ENCODE data around the gene RAB27A. TPM values are rescaled to one million over a fixed set of nuclear protein-coding genes. Genes with fewer than 3 reads are reported as not detected.

RAB27A gene
- total and polyA plus RNA-seq, 2 experiments from 2014 or later: 3.2 to 5.8 TPM

- Histone ChIP-seq H3K4me1 (ENCODE audit: insufficient read depth) (no peaks in the 10 kb centered on the region), H3K27me3 (ENCODE audit: insufficient read depth) (no peaks in the 10 kb centered on the region), H2AFZ (no peak overlapping the region), H3K79me2 (replicated peaks; ENCODE audit: insufficient read depth) (no peaks in the 10 kb centered on the region), H3K36me3 (ENCODE audit: insufficient read depth) (no peaks in the 10 kb centered on the region), H3K4me3 (no peak overlapping the region), H3F3A (replicated peaks; ENCODE audit: low read depth) (no peaks in the 10 kb centered on the region), H3K27ac (ENCODE audit: low read depth) (no peak overlapping the region), H3K9me2 (ENCODE audit: insufficient read depth) (no peaks in the 10 kb centered on the region), H3K4me2 (no peak overlapping the region), H4K20me1 (replicated peaks; ENCODE audit: insufficient read depth) (no peaks in the 10 kb centered on the region)
- H3K4me1 Mint-ChIP-seq: no peaks in the 10 kb centered on the region
- no peaks in the 10 kb centered on the region for H3K27me3 Mint-ChIP-seq (ENCODE audit: insufficient read depth, low read depth, poor library complexity)
- no peak overlapping the region for H3K4me3 Mint-ChIP-seq
- no peaks in the 10 kb centered on the region for H3K9me3 Mint-ChIP-seq
- no peak overlapping the region for H3K27ac Mint-ChIP-seq
- TF ChIP-seq ETS1 (IDR thresholded peaks at IDR 0.05): no peak
- TF ChIP-seq ZNF114 (CRISPR knock-in tag; IDR thresholded peaks at IDR 0.05): no peak
- no peak for TF ChIP-seq CTCF (conservative IDR thresholded peaks at IDR 0.05; ENCODE audit: low read depth in 2 of 2)
- no peak for TF ChIP-seq STAT1 (IDR thresholded peaks at IDR 0.05; ENCODE audit: unreplicated experiment)
- no peak for TF ChIP-seq EZH2phosphoT487 (IDR thresholded peaks at IDR 0.05; ENCODE audit: unreplicated experiment)
- no peak for DNase-seq (ENCODE audit: low spot score)
- H3K36me3 Mint-ChIP-seq (ENCODE audit: low read depth): no peaks in the 10 kb centered on the region
- ATAC-seq: no peak
These were observed 13.3 kb downstream of the RAB27A start for GRCh38 chr15:55276324-55276723.

- Histone ChIP-seq H3K36me3 (ENCODE audit: insufficient read depth) (no peaks in the 10 kb centered on the region), H3K4me2 (no peak overlapping the region), H3K4me1 (ENCODE audit: insufficient read depth) (no peaks in the 10 kb centered on the region), H2AFZ (no peak overlapping the region), H3F3A (replicated peaks; ENCODE audit: low read depth) (no peaks in the 10 kb centered on the region), H4K20me1 (replicated peaks; ENCODE audit: insufficient read depth) (no peaks in the 10 kb centered on the region), H3K27ac (ENCODE audit: low read depth) (no peak overlapping the region), H3K9me2 (ENCODE audit: insufficient read depth) (no peaks in the 10 kb centered on the region), H3K79me2 (replicated peaks; ENCODE audit: insufficient read depth) (no peaks in the 10 kb centered on the region), H3K4me3 (no peak overlapping the region), H3K27me3 (ENCODE audit: insufficient read depth) (no peaks in the 10 kb centered on the region)
- DNase-seq (ENCODE audit: low spot score): no peak
- no peaks in the 10 kb centered on the region for H3K9me3 Mint-ChIP-seq
- no peak overlapping the region for H3K4me3 Mint-ChIP-seq
- H3K4me1 Mint-ChIP-seq: no peaks in the 10 kb centered on the region
- TF ChIP-seq STAT1 (IDR thresholded peaks at IDR 0.05; ENCODE audit: unreplicated experiment): no peak
- TF ChIP-seq EZH2 (IDR thresholded peaks at IDR 0.05; ENCODE audit: low read depth, unreplicated experiment): no peak
- no peak for TF ChIP-seq ZNF462 (CRISPR knock-in tag; IDR thresholded peaks at IDR 0.05)
- no peaks in the 10 kb centered on the region for H3K27me3 Mint-ChIP-seq (ENCODE audit: insufficient read depth, low read depth, poor library complexity)
- H3K36me3 Mint-ChIP-seq (ENCODE audit: low read depth): no peaks in the 10 kb centered on the region
- ATAC-seq: no peak
- no peak overlapping the region for H3K27ac Mint-ChIP-seq
These were observed 19.3 kb downstream of the RAB27A start for GRCh38 chr15:55270291-55270690.
